Measurements from ENCODE around the gene TMEM132A.

GRCh38 chr11:60908803-60909202 is 15.5 kb upstream of the TMEM132A start:
- TF ChIP-seq CTCF (IDR thresholded peaks at IDR 0.05) = no peak
- no peak for TF ChIP-seq FOXP1 (CRISPR knock-in tag; IDR thresholded peaks at IDR 0.05; ENCODE audit: borderline replicate concordance)
